ENCODE data around the gene FANCB. TPM values are rescaled to one million over a fixed set of nuclear protein-coding genes. Genes with fewer than 3 reads are reported as not detected.

FANCB gene
- total RNA-seq (ENCODE audit: insufficient read depth, low replicate concordance) = 18.8 TPM

GRCh38 chrX:14872851-14873675, at the start of gene FANCB, which contains the start of gene MOSPD2:
Gene FANCB, minus strand, starts transcription at chrX:14873069. Its CDS starts 7,559 bp downstream, at chrX:14865510.
Gene MOSPD2, plus strand, starts transcription at chrX:14873421. Its CDS starts 108 bp downstream, at chrX:14873529.
- DNase-seq (ENCODE audit: low spot score) = peak; percentile 97

GRCh38 chrX:14922437-14922836, 49.6 kb upstream of the FANCB start:
- peak; percentile 65 for DNase-seq (ENCODE audit: low spot score)

GRCh38 chrX:14920196-14920595, 47.3 kb upstream of the FANCB start:
- DNase-seq (ENCODE audit: low spot score) = no peak

GRCh38 chrX:14919407-14919806, 46.5 kb upstream of the FANCB start:
- DNase-seq (ENCODE audit: low spot score) = no peak

DNA sequence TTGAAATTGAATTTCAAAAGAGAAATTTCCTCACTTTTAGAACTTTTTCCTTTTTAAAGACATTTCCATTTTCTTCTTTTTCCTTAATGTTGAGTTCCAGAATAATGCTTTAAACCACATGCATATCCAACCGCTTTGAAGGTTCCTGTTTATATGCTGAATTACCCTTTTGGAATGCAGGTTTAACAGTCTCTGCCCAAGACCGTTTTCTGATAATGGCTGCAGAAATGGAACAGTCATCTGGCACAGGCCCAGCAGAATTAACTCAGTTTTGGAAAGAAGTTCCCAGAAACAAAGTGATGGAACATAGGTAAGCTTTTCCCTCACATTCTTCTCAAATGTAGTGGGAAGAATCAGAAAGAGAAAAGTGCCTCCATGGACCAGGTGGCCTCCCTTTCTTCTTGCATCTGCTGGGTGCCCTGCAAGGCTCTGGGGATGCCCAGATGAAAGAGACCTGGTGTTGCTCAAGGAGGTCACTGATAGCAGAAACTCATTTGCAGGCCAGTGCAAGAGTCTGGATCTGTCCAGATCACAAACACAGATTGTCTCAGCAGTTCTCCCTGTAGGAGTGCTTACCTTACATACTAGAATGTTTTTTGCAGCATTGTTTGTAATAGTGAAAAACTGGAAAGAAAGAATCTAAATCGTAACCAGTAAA, 43.3 kb upstream of the FANCB start:
- DNase-seq (ENCODE audit: low spot score) = peak; percentile 60

DNA sequence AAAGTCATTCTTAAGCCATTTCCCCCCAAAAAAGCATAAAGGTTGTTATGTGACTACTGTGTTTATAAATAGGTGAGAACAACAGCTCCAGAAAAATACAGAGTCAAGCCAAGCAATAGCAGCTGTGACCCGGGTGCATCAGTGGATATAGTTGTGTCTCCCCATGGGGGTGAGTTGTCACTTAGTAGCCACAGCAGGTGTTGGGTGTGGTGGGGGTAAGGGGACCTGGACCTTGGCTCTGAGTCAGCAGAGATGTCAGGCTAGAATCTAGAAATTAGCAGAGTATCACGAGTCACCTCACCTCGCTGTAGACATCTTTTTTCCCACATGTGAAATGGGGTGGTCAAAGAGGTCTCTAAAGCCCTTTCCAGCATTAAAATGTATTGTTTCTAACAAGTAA, 42.7 kb upstream of the FANCB start:
- DNase-seq (ENCODE audit: low spot score) = no peak

- DNase-seq (ENCODE audit: low spot score) = no peak
These were observed 40.4 kb upstream of the FANCB start for GRCh38 chrX:14913241-14913640.

DNA sequence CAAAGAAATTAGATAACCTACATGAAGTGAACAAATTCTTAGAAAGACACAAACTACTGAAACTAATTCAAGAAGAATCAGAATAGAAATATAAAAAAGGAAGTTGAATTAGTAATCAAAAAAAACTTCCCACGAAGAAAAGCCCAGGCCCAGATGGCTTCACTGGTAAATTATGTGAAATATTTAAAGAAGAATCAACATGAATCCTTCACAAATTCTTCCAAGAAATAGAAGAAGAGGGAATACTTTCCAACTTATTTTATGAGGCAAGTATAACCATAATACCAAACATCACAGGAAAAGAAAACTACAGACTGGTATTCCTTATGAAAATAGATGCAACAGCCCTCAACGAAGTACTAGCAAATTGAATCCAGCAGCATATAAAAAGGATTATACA, 31.0 kb upstream of the FANCB start:
- DNase-seq (ENCODE audit: low spot score) = peak; percentile 42

GRCh38 chrX:14902537-14902936, 29.7 kb upstream of the FANCB start:
- no peak for DNase-seq (ENCODE audit: low spot score)

- peak; percentile 14 for DNase-seq (ENCODE audit: low spot score)
These were observed 26.7 kb upstream of the FANCB start for GRCh38 chrX:14899607-14900006.

DNA sequence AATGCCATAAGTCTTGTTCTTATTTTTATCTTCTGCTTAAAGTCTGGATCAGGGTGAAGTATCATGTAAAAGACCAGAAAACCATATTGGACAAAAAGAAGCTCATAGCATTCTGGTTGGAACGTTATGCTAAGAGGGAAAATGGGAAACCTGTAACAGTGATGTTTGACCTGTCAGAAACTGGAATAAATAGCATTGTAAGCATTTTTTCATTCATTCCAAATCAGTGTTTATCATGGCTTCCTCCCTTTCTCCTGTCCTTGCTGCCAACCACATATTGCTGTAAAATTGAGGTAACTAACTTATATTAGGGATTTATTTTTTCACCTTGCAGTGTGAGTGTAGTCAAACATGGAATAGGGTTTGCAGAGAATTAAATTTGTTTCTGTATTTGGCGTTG, 24.2 kb upstream of the FANCB start:
- DNase-seq (ENCODE audit: low spot score) = no peak

- DNase-seq (ENCODE audit: low spot score) = no peak
These were observed 23.4 kb upstream of the FANCB start for GRCh38 chrX:14896273-14896672.

DNA sequence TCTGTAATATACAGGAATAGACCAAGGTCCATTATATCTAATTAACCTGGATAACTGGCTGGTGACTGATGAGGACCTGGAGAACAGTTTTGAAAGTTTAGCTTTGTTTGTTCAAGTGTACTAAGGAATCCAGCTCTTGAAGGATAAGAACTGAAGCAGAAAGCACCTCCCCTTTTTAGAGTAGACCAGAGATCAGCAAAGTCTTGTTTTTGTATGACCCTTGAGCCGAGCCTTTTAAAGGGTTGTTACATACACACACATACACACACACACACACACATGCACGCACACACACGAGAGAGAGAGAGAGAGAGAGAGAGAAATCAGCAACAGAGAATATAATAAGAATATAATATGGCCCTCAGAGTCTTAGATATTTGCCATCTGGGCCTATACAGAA, 13.4 kb upstream of the FANCB start:
- no peak for DNase-seq (ENCODE audit: low spot score)

DNA sequence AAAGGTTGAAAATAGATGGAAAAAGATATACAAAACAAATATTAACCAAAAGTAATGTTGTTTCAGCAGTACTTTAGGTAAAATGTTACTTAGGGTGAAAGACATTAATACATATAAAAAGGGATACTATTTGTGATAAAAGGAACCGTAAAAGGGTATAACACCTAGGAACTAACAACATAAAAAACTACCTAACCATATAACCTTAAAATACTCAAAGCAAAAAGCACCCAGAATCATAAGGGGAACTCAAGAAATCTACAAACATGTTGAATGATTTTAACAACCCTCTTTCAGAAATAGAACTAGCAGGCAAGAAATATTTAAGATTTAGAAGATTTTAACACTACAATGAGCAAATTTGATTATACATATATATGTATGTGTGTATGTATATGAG, 11.8 kb upstream of the FANCB start:
- no peak for DNase-seq (ENCODE audit: low spot score)

DNA sequence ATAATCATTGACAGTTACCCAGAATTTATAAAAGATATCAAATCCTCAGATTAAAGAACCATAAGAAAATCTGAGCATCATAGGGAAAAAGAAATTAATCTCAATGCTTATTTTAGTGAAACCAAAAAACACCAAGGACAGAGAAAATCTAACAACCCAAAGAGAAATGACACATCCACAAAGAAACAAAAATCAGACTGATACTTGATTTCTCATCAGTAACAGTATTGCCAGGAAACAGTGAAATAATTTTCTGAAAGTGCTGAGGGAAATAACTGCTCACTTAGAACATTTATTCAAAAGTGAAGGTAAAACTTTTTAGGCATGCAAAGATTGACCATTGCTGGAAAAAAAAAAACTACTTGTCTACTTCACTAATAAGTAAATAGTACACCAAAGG, 11.0 kb upstream of the FANCB start:
- DNase-seq (ENCODE audit: low spot score) = no peak

- no peak for DNase-seq (ENCODE audit: low spot score)
These were observed 2.8 kb upstream of the FANCB start for GRCh38 chrX:14875624-14876023.

DNA sequence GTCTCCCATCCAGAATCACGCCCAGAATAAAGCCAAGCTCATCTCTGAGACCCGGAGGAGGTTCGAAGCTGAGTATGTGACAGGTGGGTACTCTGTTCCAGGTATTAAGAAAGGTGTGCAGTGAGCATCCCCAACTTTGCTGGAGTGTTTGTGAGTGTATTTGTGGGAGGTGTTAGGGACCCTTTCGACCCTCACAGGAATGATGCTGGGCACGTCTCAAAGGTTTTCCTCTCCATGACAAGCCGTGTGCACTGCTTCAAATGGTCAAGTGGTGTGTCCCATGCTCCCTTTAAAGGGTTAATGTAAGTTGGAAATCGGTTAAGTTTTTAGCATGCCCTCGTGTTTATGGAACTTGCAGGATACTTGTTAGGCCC, 794 bp upstream of the FANCB start:
- no peak for DNase-seq (ENCODE audit: low spot score)

DNA sequence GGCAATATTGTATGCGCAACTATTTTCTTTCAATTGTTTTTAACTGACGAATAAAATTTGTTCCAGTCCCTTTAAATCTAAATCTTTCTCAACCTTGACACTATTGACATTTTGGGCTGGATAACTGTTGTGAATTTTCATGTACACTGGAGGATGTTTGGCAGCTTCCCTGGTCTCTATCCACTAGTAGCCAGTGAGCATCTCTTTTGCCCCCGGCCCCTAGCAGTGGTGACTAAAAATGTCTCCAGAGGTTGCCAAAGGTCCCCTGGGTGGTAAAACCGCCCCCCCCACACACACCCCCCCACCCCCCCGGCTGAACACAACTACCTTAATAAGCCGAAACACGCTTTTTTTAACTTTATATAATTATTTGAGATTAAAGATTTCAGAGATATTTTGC, 514 bp downstream of the FANCB start:
- DNase-seq (ENCODE audit: low spot score) = no peak

DNA sequence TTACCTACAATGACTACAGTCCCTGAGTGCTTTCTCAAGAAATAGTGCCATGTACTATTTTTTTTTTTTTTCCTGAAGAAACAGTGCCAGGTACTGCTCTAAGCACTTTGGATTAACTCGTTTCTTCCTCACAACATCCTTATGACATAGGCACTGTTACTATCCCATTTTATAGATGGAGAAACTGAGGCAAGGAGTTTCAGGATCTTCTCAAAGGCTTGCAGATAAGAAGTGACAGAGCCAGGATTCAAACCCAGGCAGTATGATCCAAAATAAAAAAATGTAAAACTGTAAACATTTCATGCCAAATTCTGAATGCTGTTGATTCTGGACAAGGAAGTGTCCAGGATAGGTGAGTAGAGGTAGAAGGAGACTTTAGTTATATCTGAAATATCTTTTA, 1.1 kb downstream of the FANCB start:
- no peak for DNase-seq (ENCODE audit: low spot score)

GRCh38 chrX:14865201-14865600, 7.7 kb downstream of the FANCB start:
- no peak for DNase-seq (ENCODE audit: low spot score)

DNA sequence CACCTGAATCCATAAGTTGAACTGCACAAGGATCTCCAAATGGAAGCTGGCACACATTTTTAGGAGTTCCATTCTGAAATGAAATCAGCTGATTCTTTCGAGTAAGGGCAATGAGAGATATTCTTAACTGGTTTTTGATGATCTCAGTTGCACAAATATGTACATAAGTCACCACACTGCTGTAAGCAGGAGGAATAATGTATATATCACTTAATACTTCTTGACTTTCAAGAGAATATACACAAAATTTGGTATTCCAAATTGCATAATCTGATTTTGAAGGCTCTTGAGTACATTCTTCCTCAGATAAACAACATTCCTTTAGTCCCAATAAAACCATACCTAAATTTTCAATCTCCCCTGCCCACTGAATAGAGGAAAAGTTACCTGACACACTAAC, 8.2 kb downstream of the FANCB start:
- peak; percentile 36 for DNase-seq (ENCODE audit: low spot score)

DNA sequence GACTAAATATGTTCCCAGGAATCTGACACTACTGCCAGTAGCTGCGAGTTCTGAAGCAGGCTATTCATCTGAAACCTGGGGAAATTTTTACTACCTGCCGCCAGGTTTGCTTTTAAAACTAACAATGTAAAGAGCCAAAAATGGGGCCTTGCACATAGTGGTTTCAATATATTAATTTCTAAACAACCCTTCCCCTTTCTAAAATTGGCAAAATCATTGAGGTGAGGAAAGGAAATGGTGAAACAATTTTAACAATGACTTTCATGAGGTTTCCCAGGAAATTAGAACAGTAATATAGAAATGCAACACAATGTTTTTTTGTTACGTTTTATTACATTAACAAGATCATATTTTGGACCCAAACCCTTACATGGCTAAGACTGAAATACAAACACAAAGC, 21.3 kb downstream of the FANCB start:
- no peak for DNase-seq (ENCODE audit: low spot score)

GRCh38 chrX:14843666-14844065, 29.2 kb downstream of the FANCB start:
- no peak for DNase-seq (ENCODE audit: low spot score)
